Heart left ventricle (tissue), 13 donors: ENCODE measurements around the gene NCR3LG1.

Source experiments
- POLR2A ChIP-seq, 2 donors: fragments of 450-650 bp; IDR thresholded peaks; one replicate each; pipeline ENCODE4 v1.6.1; 2017; ENCODE audit warnings: antibody characterized with exemption in 2 of 2, mild to moderate bottlenecking in 2 of 2, moderate library complexity in 2 of 2
- TF ChIP-seq, protein P1 (sequence below), 12 donors: fragments of 200-600 bp; sonication (generic) in 4 of 12; IDR thresholded peaks; one replicate each; pipeline versions ENCODE4 v1.5.0 to v1.8.0; 2018 to 2022; ENCODE audit warnings: antibody characterized with exemption in 12 of 12, mild to moderate bottlenecking in 5 of 12
- donor health status: ischemic (EF 13 %, LVEDD 7.1; RV severe dilation, severe dysfunction).
- donor health status: DM: no; HTN: yes; CAD: no.
- donor health status: DM: no; HTN: no; CAD: no.
- donor health status: ischemic (EF 25% LVEDD 6.9; RV normal size, moderate dysfunction).
- donor health status: ischemic (EF 25% LVEDD 5.7; RV mildly dilated, moderate dysfunction).
- donor health status: ischemic (EF 35%, LVEDD 5.7; RV mildly dilated, moderate dysfunction).
- donor health status: nonischemic (EF 11% LVEDD 7.7; RV severe dilation, severe dysfunction).
- donor health status: DM: yes; HTN: yes; CAD: no.
- donor health status: PGD.
- donor health status: ischemic (EF 29% LVEDD 5.4; RV normal size, mild dysfunction).
- donor health status: nonischemic (EF 23%, LVEDD 6.1; RV moderate dilation, normal function).

DNA sequence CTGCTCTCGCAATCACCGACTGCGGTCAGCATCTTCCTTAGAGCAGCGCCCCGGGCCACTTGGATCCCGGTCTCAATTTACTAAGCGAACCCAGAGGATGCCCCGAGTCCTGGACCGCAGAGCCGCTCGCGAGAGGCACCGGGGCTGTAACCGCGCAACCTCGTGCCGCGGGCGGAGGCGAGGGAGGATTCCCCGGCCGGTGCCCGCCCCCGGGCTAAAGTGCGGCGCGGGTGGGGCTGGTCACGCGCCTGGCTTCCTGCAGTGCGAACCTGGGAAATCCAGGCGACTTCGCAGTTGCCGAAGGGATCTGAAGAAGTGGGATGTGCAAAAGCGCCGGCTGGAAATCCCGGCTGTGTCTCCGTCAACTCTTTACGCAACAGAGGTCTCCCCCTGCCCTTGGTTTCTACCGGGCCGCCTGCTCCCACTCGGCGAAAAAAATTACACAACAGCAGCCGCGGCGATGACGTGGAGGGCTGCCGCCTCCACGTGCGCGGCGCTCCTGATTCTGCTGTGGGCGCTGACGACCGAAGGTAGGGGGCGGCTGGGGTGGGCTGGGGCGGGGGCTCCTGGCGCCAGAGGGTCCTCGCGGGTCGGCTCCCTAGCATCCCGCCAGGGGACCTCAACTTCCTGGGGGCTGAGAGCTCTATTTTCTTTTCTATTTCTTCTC is at the start of gene NCR3LG1:
- TF ChIP-seq, protein P1, sequence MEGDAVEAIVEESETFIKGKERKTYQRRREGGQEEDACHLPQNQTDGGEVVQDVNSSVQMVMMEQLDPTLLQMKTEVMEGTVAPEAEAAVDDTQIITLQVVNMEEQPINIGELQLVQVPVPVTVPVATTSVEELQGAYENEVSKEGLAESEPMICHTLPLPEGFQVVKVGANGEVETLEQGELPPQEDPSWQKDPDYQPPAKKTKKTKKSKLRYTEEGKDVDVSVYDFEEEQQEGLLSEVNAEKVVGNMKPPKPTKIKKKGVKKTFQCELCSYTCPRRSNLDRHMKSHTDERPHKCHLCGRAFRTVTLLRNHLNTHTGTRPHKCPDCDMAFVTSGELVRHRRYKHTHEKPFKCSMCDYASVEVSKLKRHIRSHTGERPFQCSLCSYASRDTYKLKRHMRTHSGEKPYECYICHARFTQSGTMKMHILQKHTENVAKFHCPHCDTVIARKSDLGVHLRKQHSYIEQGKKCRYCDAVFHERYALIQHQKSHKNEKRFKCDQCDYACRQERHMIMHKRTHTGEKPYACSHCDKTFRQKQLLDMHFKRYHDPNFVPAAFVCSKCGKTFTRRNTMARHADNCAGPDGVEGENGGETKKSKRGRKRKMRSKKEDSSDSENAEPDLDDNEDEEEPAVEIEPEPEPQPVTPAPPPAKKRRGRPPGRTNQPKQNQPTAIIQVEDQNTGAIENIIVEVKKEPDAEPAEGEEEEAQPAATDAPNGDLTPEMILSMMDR (IDR thresholded peaks at IDR 0.05): no peak
- no peak for TF ChIP-seq POLR2A (IDR thresholded peaks at IDR 0.05)
